SK-N-SH (cell line): Measurements from ENCODE around the gene RPH3AL. TPM values are rescaled to one million over a fixed set of nuclear protein-coding genes. Genes with fewer than 3 reads are reported as not detected.

ENCODE experiments used
- CTCF ChIA-PET: fragments of 300-600, 350-600 bp; formaldehyde crosslinking; extraction: SDS; loops from one replicate; lab custom pipeline; 2021; lab: Yijun Ruan, JAX
- POLR2A ChIA-PET: fragments of 350-600 bp; sonication (Branson Sonifier 250); formaldehyde crosslinking; extraction: SDS; loops from one replicate; lab custom pipeline; 2020; ENCODE audit warnings: antibody characterized with exemption, inconsistent platforms; lab: Yijun Ruan, JAX
- DNase-seq: peaks from one replicate; pipeline ENCODE4 v3.0.0; 2012
- H2AFZ ChIP-seq: fragments of 200-600 bp; sonication (generic); 2 replicates; pipeline ENCODE4 v1.8.1; 2016; ENCODE audit warnings: antibody characterized with exemption, mild to moderate bottlenecking, low read depth
- H3F3A ChIP-seq: fragments of 200-600 bp; sonication (generic); replicated peaks from 2 replicates; pipeline ENCODE3; 2016; ENCODE audit warnings: antibody characterized with exemption, mild to moderate bottlenecking; ENCODE audit not compliant: insufficient read depth
- H3K27ac ChIP-seq, 2 experiments: fragments of 200-500 bp in 1 of 2; fragments of 200-600 bp in 1 of 2; sonication (Bioruptor generic) in 1 of 2; sonication (generic), shearing (Covaris generic) in 1 of 2; 2 replicates each; pipeline versions ENCODE4 v1.5.1 to v1.6.1; 2014 to 2016; ENCODE audit warnings: low read depth in 2 of 2, inconsistent platforms in 1 of 2, low read length in 1 of 2, mild to moderate bottlenecking in 1 of 2, mixed read lengths in 1 of 2
- H3K27me3 ChIP-seq: fragments of 200-600 bp; sonication (generic), shearing (Covaris generic); 2 replicates; pipeline ENCODE4 v1.6.1; 2016; ENCODE audit warnings: mixed run types; ENCODE audit not compliant: insufficient read depth
- H3K36me3 ChIP-seq, 2 experiments: fragments of 200-500 bp in 1 of 2; fragments of 200-600 bp in 1 of 2; sonication (Bioruptor generic) in 1 of 2; sonication (generic) in 1 of 2; replicated peaks in 1 of 2; 2 replicates each; pipeline versions ENCODE3 to v1.5.1; 2014 to 2016; ENCODE audit warnings: low read length in 1 of 2, mild to moderate bottlenecking in 1 of 2; ENCODE audit not compliant: insufficient read depth in 2 of 2, control insufficient read depth in 1 of 2
- H3K4me1 ChIP-seq, 2 experiments: fragments of 200-500 bp in 1 of 2; fragments of 200-600 bp in 1 of 2; sonication (Bioruptor generic) in 1 of 2; sonication (generic), shearing (Covaris generic) in 1 of 2; 2 replicates each; pipeline versions ENCODE4 v1.5.1 to v1.6.1; 2014 to 2016; ENCODE audit warnings: low read depth in 1 of 2, low read length in 1 of 2, mixed run types in 1 of 2; ENCODE audit not compliant: insufficient read depth in 2 of 2, control insufficient read depth in 1 of 2
- H3K4me2 ChIP-seq: fragments of 200-600 bp; sonication (generic), shearing (Covaris generic); 2 replicates; pipeline ENCODE4 v1.6.1; 2017; ENCODE audit warnings: mixed run types
- H3K4me3 ChIP-seq, 2 experiments: fragments of 200-500 bp in 1 of 2; fragments of 200-600 bp in 1 of 2; sonication (Bioruptor generic) in 1 of 2; sonication (generic), shearing (Covaris generic) in 1 of 2; 2 replicates each; pipeline versions ENCODE4 v1.5.1 to v1.8.1; 2014 to 2016; ENCODE audit warnings: low read depth in 2 of 2, inconsistent platforms in 1 of 2, low read length in 1 of 2, mild to moderate bottlenecking in 1 of 2, mixed read lengths in 1 of 2, moderate library complexity in 1 of 2
- H3K79me2 ChIP-seq: fragments of 200-600 bp; sonication (generic); 2 replicates; pipeline ENCODE4 v1.8.1; 2017; ENCODE audit warnings: mild to moderate bottlenecking; ENCODE audit not compliant: insufficient read depth
- H3K9ac ChIP-seq: fragments of 200-600 bp; sonication (generic); 2 replicates; pipeline ENCODE4 v1.6.1; 2017; ENCODE audit warnings: mixed run types
- H3K9me2 ChIP-seq: fragments of 200-600 bp; sonication (generic); 2 replicates; pipeline ENCODE4 v1.6.1; 2017; ENCODE audit warnings: mixed run types
- H3K9me3 ChIP-seq: fragments of 200-600 bp; sonication (generic); 2 replicates; pipeline ENCODE4 v1.6.1; 2017; ENCODE audit warnings: mixed run types, mild to moderate bottlenecking, moderate library complexity
- H4K20me1 ChIP-seq: fragments of 200-600 bp; sonication (generic); 2 replicates; pipeline ENCODE4 v1.6.1; 2017; ENCODE audit warnings: mild to moderate bottlenecking, mixed run types; ENCODE audit not compliant: insufficient read depth
- CTCF ChIP-seq: fragments of 200-600 bp; sonication (generic); IDR thresholded peaks from 2 replicates; pipeline ENCODE4 v1.6.1; 2017; ENCODE audit warnings: antibody characterized with exemption, mild to moderate bottlenecking, moderate library complexity
- FOSL2 ChIP-seq: IDR thresholded peaks from 2 replicates; pipeline ENCODE4 v1.4.0; 2012; ENCODE audit warnings: low read depth, mild to moderate bottlenecking, moderate library complexity, borderline replicate concordance
- FOXJ3 ChIP-seq: sonication (generic); formaldehyde crosslinking; IDR thresholded peaks from 2 replicates; pipeline ENCODE4 v1.5.1; 2020; ENCODE audit warnings: mild to moderate bottlenecking, missing genetic modification reagents
- GABPA ChIP-seq: IDR thresholded peaks from 2 replicates; pipeline ENCODE4 v1.4.0; 2012; ENCODE audit warnings: low read depth, mild to moderate bottlenecking
- GATA2 ChIP-seq: sonication (generic); formaldehyde crosslinking; IDR thresholded peaks from 2 replicates; pipeline ENCODE4 v1.5.0; 2020; ENCODE audit warnings: mild to moderate bottlenecking, missing genetic modification reagents
- MEF2A ChIP-seq: IDR thresholded peaks from 2 replicates; pipeline ENCODE4 v1.4.0; 2012; ENCODE audit warnings: low read depth, borderline replicate concordance
- MXI1 ChIP-seq: IDR thresholded peaks from 2 replicates; pipeline ENCODE4 v1.6.1; 2012; ENCODE audit warnings: mild to moderate bottlenecking, low read depth, low read length, improper control_type of control experiment
- PBX3 ChIP-seq: IDR thresholded peaks from 2 replicates; pipeline ENCODE4; 2012
- POLR2AphosphoS5 ChIP-seq: IDR thresholded peaks from 2 replicates; pipeline ENCODE4 v1.6.1; 2012; ENCODE audit warnings: low read depth, low read length
- RAD21 ChIP-seq: IDR thresholded peaks from 2 replicates; pipeline ENCODE4 v1.6.1; 2012; ENCODE audit warnings: mild to moderate bottlenecking, low read length
- RFX5 ChIP-seq: IDR thresholded peaks from 2 replicates; pipeline ENCODE4 v1.6.1; 2012; ENCODE audit warnings: mild to moderate bottlenecking, improper control_type of control experiment, low read length
- RXRA ChIP-seq: IDR thresholded peaks from 2 replicates; pipeline ENCODE4 v1.4.0; 2012; ENCODE audit warnings: low read depth, mild to moderate bottlenecking, borderline replicate concordance
- TAF1 ChIP-seq: IDR thresholded peaks from 2 replicates; pipeline ENCODE4 v1.6.1; 2012; ENCODE audit warnings: low read depth, mild to moderate bottlenecking, low read length, moderate library complexity, borderline replicate concordance
- TCF12 ChIP-seq: IDR thresholded peaks from 2 replicates; pipeline ENCODE4 v1.4.0; 2012
- ZBTB33 ChIP-seq: IDR thresholded peaks from 2 replicates; pipeline ENCODE4 v1.4.0; 2012; ENCODE audit warnings: low read depth, borderline replicate concordance
- WGBS: methylation state at CpG from one replicate; pipeline ENCODE4 v1.1.6; 2017; ENCODE audit warnings: low lambda C conversion rate; 5-methylcytosine and 5-hydroxymethylcytosine counted together
- polyA plus RNA-seq, 3 experiments: library from polyadenylated mRNA; depleted of rRNA; stranded (reverse); fragments of >200 nt; gene quantifications; 2 replicates each; pipeline ENCODE4 v1.2.3, GENCODE V29; 2012

RPH3AL gene
- polyA plus RNA-seq, 1 of the 3 experiments (the other 2 are of a cell fraction), result 2.9 TPM

- no peak overlapping the region for H2AFZ ChIP-seq
- H3K9me2 ChIP-seq, result no peaks in the 10 kb centered on the region
- H3F3A ChIP-seq, result no peaks in the 10 kb centered on the region
- 67% methylated on average over 5 of the region's 8 CpGs for WGBS
- no peak overlapping the region for H3K9ac ChIP-seq
- no peaks in the 10 kb centered on the region for H3K36me3 ChIP-seq
- H3K4me3 ChIP-seq, result no peak overlapping the region
- no peak overlapping the region for H3K27ac ChIP-seq
- ChIA-PET POLR2A (interaction anchor here (0.6 kb wide), 1 partner anchor 20 kb away, joined by 3 read pairs; no protein-coding TSS in a partner anchor), CTCF (no interaction called here)
- no peaks in the 10 kb centered on the region for H4K20me1 ChIP-seq
- TF ChIP-seq TCF12 (no peak), ZBTB33 (no peak), FOSL2 (no peak), TAF1 (no peak), POLR2AphosphoS5 (no peak), CTCF (no peak), GABPA (no peak), RAD21 (no peak), FOXJ3 (CRISPR knock-in tag) (no peak), RXRA (no peak), RFX5 (no peak), MXI1 (no peak)
- TF ChIP-seq, all 33 proteins: peak for 0
- no peaks in the 10 kb centered on the region; the same call in 1 of the 2 replicates for H3K27me3 ChIP-seq
- H3K4me1 ChIP-seq, result peaks cover 0 to 5% of the 10 kb centered on the region in 2 experiments; a peak in 1 of 4 replicates
- DNase-seq, result no peak
- no peaks in the 10 kb centered on the region for H3K79me2 ChIP-seq
- H3K9me3 ChIP-seq, result no peaks in the 10 kb centered on the region
- H3K4me2 ChIP-seq, result no peak overlapping the region
Observed at GRCh38 chr17:193426-193810, 159.2 kb downstream of the RPH3AL start.

GRCh38 chr17:192666-193425 lies 159.8 kb downstream of the RPH3AL start:
- no peaks in the 10 kb centered on the region for H3K9me3 ChIP-seq
- no peaks in the 10 kb centered on the region for H3K9me2 ChIP-seq
- no peak overlapping the region for H3K4me2 ChIP-seq
- H3K9ac ChIP-seq, result no peak overlapping the region
- ChIA-PET CTCF (no interaction called here), POLR2A (interaction anchor here (0.6 kb wide), 1 partner anchor 20 kb away, joined by 3 read pairs; no protein-coding TSS in a partner anchor)
- no peaks in the 10 kb centered on the region for H3F3A ChIP-seq
- no peaks in the 10 kb centered on the region for H3K36me3 ChIP-seq
- H2AFZ ChIP-seq, result no peak overlapping the region
- peaks cover 0 to 5% of the 10 kb centered on the region in 2 experiments; a peak in 1 of 4 replicates for H3K4me1 ChIP-seq
- no peak for DNase-seq
- 80% methylated on average over 17 of the region's 21 CpGs for WGBS
- H3K27me3 ChIP-seq, result no peaks in the 10 kb centered on the region; the same call in 1 of the 2 replicates
- no peak overlapping the region for H3K27ac ChIP-seq
- no peaks in the 10 kb centered on the region for H4K20me1 ChIP-seq
- H3K4me3 ChIP-seq, result no peak overlapping the region
- no peak for TF ChIP-seq TAF1
- TF ChIP-seq PBX3, result no peak
- TF ChIP-seq GATA2, result no peak
- no peak for TF ChIP-seq MEF2A
- no peaks in the 10 kb centered on the region for H3K79me2 ChIP-seq
